NT2/D1 (cell line): ENCODE measurements around the gene GLIS1.

ENCODE experiments used
- SUZ12 ChIP-seq: IDR thresholded peaks from 2 replicates; pipeline ENCODE4 v1.6.1; 2011; ENCODE audit not compliant: insufficient read length, insufficient read depth; ENCODE audit errors: extremely low read depth
- YY1 ChIP-seq: IDR thresholded peaks from 2 replicates; pipeline ENCODE4 v1.6.1; 2011; ENCODE audit not compliant: insufficient read length, insufficient read depth
- ZNF274 ChIP-seq: IDR thresholded peaks from 2 replicates; pipeline ENCODE4 v1.6.1; 2011; ENCODE audit warnings: mild to moderate bottlenecking, low read depth, low read length

- TF ChIP-seq YY1 (no peak), ZNF274 (no peak), SUZ12 (no peak)
These were observed 105.8 kb downstream of the GLIS1 start for GRCh38 chr1:53633073-53633704.
